ENCODE results near the gene MS4A13. TPM values are rescaled to one million over a fixed set of nuclear protein-coding genes. Genes with fewer than 3 reads are reported as not detected.
"Not testable (repeated sequence)": the region's sequence is repeated elsewhere in the genome, so short reads cannot be mapped to it uniquely, and the experiment has no call there.

MS4A13 gene
- total RNA-seq, 1 donor from 2014 or later: not detected

DNA sequence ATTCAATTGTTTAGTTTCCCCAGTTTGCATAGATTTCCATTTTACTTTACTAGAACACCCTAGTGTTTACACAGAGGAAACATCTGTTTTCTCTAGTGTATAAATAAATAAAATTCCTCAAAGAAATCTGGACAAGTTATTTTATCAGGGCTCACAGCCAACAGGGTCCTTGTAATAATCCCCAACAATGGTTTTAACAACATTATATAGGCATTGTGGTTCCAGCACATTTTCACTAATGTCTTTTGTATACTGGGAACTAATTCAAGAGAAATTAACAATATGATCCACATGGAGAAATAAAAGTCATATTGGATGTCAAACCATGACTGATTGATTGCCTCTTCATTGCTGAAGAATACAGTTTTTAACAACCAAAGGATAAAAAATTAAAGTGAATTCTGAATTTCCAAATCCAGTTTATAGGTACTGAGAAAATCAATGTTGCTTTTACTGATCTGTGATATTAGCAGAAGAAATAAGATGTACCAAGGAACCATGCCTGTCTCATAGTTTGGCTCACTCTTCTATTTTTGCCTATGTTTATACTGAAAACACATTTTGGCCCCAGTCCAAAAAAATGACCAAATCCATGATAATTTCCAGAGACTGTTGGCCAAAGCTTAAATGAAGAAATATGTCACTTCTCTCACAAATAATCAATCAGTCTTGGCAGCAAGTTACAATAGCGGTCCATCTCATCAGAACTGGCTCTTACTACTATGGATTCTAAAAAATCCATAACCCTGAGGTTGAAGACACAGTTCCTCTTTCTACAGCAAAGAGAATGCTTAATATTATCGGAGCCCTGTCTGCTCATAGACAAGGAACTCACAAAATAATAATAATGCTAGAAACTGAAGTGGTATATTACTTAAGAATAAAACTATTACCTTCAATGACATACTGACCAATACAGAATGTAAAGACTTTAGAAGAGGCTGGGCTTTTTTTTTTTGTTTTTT, 1.4 kb upstream of the MS4A13 start:
- Histone ChIP-seq H3K27ac (no peak overlapping the region), H3K27me3 (no peaks in the 10 kb centered on the region), H3K9me3 (no peaks in the 10 kb centered on the region), H3K4me3 (no peak overlapping the region), H3K36me3 (no peaks in the 10 kb centered on the region), H3K4me1 (no peaks in the 10 kb centered on the region)
- TF ChIP-seq, protein P1, sequence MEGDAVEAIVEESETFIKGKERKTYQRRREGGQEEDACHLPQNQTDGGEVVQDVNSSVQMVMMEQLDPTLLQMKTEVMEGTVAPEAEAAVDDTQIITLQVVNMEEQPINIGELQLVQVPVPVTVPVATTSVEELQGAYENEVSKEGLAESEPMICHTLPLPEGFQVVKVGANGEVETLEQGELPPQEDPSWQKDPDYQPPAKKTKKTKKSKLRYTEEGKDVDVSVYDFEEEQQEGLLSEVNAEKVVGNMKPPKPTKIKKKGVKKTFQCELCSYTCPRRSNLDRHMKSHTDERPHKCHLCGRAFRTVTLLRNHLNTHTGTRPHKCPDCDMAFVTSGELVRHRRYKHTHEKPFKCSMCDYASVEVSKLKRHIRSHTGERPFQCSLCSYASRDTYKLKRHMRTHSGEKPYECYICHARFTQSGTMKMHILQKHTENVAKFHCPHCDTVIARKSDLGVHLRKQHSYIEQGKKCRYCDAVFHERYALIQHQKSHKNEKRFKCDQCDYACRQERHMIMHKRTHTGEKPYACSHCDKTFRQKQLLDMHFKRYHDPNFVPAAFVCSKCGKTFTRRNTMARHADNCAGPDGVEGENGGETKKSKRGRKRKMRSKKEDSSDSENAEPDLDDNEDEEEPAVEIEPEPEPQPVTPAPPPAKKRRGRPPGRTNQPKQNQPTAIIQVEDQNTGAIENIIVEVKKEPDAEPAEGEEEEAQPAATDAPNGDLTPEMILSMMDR (IDR thresholded peaks at IDR 0.05): no peak
- intact Hi-C loops (cut with DNase I): no loop called here
- DNase-seq (ENCODE audit: low spot score in 2 of 2): no peak

DNA sequence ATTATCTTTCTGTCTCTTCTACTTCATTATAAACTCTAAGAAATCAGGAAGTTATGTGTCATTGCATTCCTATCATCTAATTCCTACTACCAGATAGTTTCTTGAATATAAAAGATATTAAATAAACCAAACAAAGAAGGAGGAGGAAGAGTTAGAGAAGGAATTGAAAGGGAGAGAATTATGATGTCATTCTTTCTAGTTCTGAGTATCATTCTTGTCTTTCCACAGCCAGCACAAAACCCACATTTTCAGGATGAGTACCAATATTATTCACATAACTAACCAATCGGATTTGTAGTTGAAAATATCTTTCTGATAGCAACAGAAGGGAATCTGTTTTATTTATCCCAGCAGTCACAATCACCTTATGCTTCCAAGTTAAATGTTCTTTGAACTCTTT, 13.3 kb downstream of the MS4A13 start:
- intact Hi-C loops (cut with DNase I): no loop called here
- Histone ChIP-seq H3K27ac (no peak overlapping the region), H3K27me3 (no peaks in the 10 kb centered on the region), H3K4me3 (no peak overlapping the region), H3K9me3 (no peaks in the 10 kb centered on the region), H3K4me1 (no peaks in the 10 kb centered on the region), H3K36me3 (no peaks in the 10 kb centered on the region)
- DNase-seq (ENCODE audit: low spot score in 2 of 2): no peak
- TF ChIP-seq, protein P1 (IDR thresholded peaks at IDR 0.05): no peak

DNA sequence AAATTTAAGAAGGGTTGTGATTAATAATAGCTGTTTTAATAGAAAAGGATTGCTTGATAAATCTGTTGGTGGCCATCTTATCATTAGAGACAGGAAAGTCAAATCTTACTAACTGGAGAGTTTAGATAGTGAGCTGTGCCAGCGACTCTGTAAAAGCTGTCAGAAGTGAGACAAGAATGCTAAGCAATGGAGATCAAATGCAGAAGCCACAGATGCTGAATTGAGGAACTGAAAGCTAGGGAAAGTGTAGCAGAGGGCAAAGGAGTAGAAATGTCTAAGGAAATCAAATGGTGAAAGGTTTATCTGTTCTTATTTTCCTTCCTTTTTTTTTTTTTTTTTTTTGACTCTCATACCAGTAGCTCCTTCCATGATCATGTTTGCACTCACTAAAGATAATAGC, 13.7 kb downstream of the MS4A13 start:
- Histone ChIP-seq H3K9me3 (no peaks in the 10 kb centered on the region), H3K27me3 (no peaks in the 10 kb centered on the region), H3K27ac (no peak overlapping the region), H3K4me1 (no peaks in the 10 kb centered on the region), H3K36me3 (no peaks in the 10 kb centered on the region), H3K4me3 (no peak overlapping the region)
- DNase-seq (ENCODE audit: low spot score in 2 of 2): no peak
- intact Hi-C loops (cut with DNase I): no loop called here
- TF ChIP-seq, protein P1 (IDR thresholded peaks at IDR 0.05): no peak

DNA sequence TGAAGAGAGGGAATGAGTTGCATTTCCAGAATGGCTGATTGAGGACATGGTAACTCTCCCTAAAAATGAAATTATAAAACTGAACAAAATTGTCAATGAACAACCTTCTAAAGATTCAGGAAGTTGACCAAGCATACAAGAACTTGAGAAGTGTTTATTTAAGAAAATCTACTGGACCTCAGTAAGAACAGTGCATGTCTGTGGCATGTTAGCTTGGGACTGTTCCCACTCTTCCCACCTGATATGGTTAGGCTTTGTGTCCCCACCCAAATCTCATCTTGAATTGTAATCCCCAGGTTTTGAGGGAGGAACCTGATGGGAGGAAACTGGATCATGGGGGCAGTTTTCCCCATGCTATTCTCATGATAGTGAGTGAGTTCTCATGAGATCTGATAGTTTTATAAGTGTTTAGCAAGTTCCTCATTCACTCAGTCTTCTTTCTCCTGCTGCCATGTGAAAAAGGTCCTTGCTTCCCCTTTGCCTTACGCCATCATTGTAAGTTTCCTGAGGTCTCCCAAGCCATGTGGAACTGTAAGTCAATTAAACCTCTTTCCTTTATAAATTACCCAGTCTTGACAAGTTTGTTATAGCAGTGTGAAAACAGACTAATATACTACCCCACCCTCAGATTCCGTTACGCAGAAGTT, 15.4 kb downstream of the MS4A13 start:
- H3K9me3 ChIP-seq: no peaks in the 10 kb centered on the region
- TF ChIP-seq, protein P1 (IDR thresholded peaks at IDR 0.05): no peak
- H3K4me3 ChIP-seq: no peak overlapping the region
- no peak for DNase-seq (ENCODE audit: low spot score in 2 of 2)
- H3K4me1 ChIP-seq: no peaks in the 10 kb centered on the region
- no peaks in the 10 kb centered on the region for H3K36me3 ChIP-seq
- intact Hi-C loops (cut with DNase I): no loop called here
- H3K27me3 ChIP-seq: no peaks in the 10 kb centered on the region
- no peak overlapping the region for H3K27ac ChIP-seq

DNA sequence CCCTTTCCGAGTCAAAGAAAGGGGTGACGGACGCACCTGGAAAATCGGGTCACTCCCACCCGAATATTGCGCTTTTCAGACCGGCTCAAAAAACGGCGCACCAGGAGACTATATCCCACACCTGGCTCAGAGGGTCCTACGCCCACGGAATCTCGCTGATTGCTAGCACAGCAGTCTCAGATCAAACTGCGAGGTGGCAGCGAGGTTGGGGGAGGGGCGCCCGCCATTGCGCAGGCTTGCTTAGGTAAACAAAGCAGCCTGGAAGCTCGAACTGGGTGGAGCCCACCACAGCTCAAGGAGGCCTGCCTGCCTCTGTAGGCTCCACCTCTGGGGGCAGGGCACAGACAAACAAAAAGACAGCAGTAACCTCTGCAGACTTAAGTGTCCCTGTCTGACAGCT, 17.2 kb downstream of the MS4A13 start:
- H3K4me1 ChIP-seq; H3K9me3 ChIP-seq; DNase-seq (ENCODE audit: low spot score in 2 of 2); H3K27ac ChIP-seq; intact Hi-C loops (cut with DNase I); H3K27me3 ChIP-seq; H3K36me3 ChIP-seq; H3K4me3 ChIP-seq: not testable (repeated sequence)

DNA sequence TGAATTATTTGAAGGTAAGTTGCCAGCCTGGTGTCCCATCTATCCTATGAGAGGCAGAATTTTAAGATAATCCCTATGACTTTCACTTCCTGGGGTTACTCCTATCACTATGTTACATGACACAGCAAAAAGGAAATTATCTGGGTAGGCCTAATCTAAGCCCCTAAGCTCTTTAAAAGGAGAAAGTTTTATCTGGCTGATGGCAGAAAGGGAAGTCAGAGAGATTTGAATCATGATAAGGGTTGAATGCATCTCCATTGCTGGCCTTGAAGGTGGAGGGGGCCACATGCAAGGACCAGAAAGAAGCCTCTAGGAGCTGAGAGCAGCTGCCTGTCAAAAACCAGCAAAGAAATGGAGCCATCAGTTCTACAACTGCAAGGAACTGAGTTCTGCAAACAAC, 23.4 kb downstream of the MS4A13 start:
- DNase-seq (ENCODE audit: low spot score in 2 of 2); H3K4me3 ChIP-seq; H3K36me3 ChIP-seq; intact Hi-C loops (cut with DNase I); H3K9me3 ChIP-seq; H3K27me3 ChIP-seq; H3K4me1 ChIP-seq; H3K27ac ChIP-seq: not testable (repeated sequence)

Measured in ascending aorta (tissue), 2 donors.